ENCODE measurements around the gene PTPRA. TPM values are rescaled to one million over a fixed set of nuclear protein-coding genes. Genes with fewer than 3 reads are reported as not detected.

PTPRA gene
- total and polyA plus RNA-seq, 12 donors = 8.9 to 37.3 (median 28.5) TPM

GRCh38 chr20:2918096-2919049, 45.1 kb downstream of the PTPRA start:
- peaks cover 0 to 22% (median 13%) of the 10 kb centered on the region in 9 donors for H3K4me1 ChIP-seq
- no peak overlapping the region for H3K4me3 ChIP-seq
- TF ChIP-seq CTCF (IDR thresholded peaks at IDR 0.05) = no peak
- intact Hi-C loops (cut with DNase I) = no loop called here
- H3K27me3 ChIP-seq = no peaks in the 10 kb centered on the region
- 72 to 75% methylated on average over 7 of the region's 7 CpGs for WGBS, 2 donors
- no peak overlapping the region for H3K27ac ChIP-seq
- DNase-seq (no peak), ATAC-seq (no peak)
- H3K36me3 ChIP-seq = peaks cover 0 to 7% (median 0%) of the 10 kb centered on the region in 9 donors
- no peaks in the 10 kb centered on the region for H3K9me3 ChIP-seq

- ATAC-seq (no peak), DNase-seq (no peak)
- Histone ChIP-seq H3K9me3 (no peaks in the 10 kb centered on the region), H3K4me1 (peaks cover 0 to 22% (median 13%) of the 10 kb centered on the region in 9 donors), H3K36me3 (peaks cover 0 to 20% (median 7%) of the 10 kb centered on the region in 9 donors), H3K27ac (no peak overlapping the region), H3K27me3 (no peaks in the 10 kb centered on the region), H3K4me3 (no peak overlapping the region)
- WGBS, 2 donors = 89 to 90% methylated on average over 2 of the region's 2 CpGs
- intact Hi-C loops (cut with DNase I) = no loop called here
- no peak for TF ChIP-seq CTCF (IDR thresholded peaks at IDR 0.05)
These were observed 46.4 kb downstream of the PTPRA start for GRCh38 chr20:2919518-2920245.

- Histone ChIP-seq H3K4me3 (no peak overlapping the region), H3K36me3 (peaks cover 0 to 28% (median 7%) of the 10 kb centered on the region in 9 donors), H3K27ac (no peak overlapping the region), H3K9me3 (no peaks in the 10 kb centered on the region), H3K4me1 (peaks cover 0 to 22% (median 13%) of the 10 kb centered on the region in 9 donors), H3K27me3 (no peaks in the 10 kb centered on the region)
- no peak for DNase-seq
- no peak for ATAC-seq
- no peak for TF ChIP-seq CTCF (IDR thresholded peaks at IDR 0.05)
- WGBS, 2 donors = 93 to 94% methylated on average over 1 of the region's 1 CpG
- intact Hi-C loops (cut with DNase I) = no loop called here
These were observed 47.2 kb downstream of the PTPRA start for GRCh38 chr20:2920473-2920872.

- intact Hi-C loops (cut with DNase I) = no loop called here
- Histone ChIP-seq H3K4me3 (no peak overlapping the region), H3K9me3 (no peaks in the 10 kb centered on the region), H3K27me3 (no peaks in the 10 kb centered on the region), H3K36me3 (peaks cover 0 to 38% (median 7%) of the 10 kb centered on the region in 9 donors), H3K4me1 (peaks cover 0 to 22% (median 13%) of the 10 kb centered on the region in 9 donors), H3K27ac (no peak overlapping the region)
- TF ChIP-seq CTCF (IDR thresholded peaks at IDR 0.05) = no peak
- no peak for DNase-seq
- 82 to 83% methylated on average over 4 of the region's 4 CpGs for WGBS, 2 donors
- ATAC-seq = no peak
These were observed 48.2 kb downstream of the PTPRA start for GRCh38 chr20:2921506-2921905.
